HK-2 (cell line): ENCODE results near the gene PRKAG2.
"Not testable (repeated sequence)": the region's sequence is repeated elsewhere in the genome, so short reads cannot be mapped to it uniquely, and the experiment has no call there.

Source experiments
- DNase-seq: peaks from one replicate; pipeline ENCODE4 v3.0.0-alpha.2; 2018; ENCODE audit not compliant: unreplicated experiment

Gene PRKAG2

DNA sequence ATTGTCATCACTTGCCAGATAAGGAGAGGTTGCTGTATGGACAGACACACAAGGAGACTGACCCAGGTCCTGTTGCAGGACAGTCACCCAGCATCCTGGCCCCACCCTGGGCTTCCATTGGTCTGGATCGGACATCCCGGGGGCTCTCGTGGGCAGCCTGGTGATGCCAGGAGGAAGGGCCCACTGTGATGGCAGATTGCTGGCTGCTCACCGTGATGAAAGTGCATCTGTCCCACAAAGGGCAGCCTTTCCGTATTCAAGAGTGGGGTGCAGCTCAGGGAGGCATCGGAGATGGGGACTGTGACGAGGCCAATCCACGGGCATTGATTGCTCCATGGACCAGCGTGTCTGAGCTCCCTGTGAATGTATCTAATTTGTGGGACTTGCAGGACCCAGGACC, 41.3 kb downstream of the PRKAG2 start:
- no peak for DNase-seq

DNA sequence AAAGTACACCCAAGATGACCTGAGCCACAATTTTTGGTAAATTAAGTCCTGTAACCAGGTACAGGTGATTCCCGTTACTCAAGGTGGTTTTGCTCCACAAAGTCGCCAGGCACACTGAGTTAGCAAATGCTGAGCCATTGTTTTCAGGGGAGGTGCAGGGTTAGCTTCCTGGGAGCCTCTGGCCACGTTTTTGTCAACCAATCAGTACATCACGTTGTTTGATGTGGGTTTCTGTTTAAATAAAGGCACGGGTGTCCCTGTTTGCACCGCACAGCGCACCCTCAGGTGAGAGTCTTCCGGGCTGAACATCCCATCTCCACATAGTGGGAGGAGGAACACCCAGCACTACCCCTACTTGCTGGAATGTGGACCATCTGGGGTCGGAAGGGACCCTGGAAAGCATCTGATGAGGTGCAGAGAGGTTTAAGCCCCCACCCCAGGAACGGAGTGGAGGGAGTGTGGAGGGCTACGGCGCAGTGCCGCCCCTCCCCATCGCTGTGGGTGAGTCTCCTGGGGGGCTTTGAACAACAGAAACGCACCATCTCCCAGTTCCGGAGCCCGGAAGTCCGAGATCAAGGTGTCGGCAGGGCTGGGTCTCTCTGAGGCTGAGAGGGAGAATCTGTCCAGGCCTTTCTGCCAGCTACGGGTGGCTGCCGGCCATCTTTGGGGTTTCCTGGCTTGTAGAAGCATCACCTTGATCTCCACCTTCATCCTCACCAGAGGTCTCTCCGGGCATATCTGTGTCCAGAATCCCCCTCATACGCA, 42.5 kb downstream of the PRKAG2 start:
- no peak for DNase-seq

DNA sequence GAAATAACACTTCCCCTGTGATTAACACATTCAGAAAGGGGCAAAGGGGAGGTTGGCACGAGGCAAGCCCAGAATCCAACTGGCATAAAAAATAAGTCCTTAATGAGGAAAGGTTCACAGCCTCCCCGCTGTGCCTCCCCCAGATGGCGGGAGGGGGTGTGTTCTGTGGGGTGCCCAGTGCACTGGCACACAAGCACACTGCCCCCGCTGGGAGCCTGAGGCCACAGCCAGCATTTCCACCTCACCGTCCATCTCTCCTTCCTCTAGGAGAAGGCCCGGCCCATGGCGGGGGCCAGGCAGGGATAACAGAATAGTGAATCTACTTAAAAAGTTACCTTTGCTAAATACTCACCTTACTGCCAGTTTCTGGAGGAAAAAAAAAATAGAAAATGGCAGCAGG, 43.2 kb downstream of the PRKAG2 start:
- no peak for DNase-seq

DNA sequence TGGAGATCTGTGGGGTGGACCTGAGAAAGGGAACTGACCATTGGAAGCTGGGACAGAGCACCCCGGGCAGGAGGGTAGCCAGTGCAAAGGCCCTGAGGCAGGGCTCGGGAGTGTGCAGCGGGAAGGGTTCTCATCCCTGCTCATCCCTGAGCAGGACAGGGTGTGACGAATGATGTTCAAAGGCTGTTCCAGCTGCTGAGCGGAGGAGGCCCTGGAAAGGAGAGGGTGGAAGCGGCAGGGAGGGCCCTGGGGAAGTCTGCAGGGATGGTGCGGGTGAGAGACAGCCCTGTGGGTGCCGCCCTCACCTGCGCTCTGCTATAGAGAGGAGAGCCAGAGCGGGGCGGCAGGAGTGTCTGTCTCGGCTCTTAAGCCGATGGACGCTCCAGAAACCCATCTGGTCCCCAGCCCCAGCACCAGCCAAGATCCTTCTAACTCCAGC, 43.7 kb downstream of the PRKAG2 start:
- no peak for DNase-seq

DNA sequence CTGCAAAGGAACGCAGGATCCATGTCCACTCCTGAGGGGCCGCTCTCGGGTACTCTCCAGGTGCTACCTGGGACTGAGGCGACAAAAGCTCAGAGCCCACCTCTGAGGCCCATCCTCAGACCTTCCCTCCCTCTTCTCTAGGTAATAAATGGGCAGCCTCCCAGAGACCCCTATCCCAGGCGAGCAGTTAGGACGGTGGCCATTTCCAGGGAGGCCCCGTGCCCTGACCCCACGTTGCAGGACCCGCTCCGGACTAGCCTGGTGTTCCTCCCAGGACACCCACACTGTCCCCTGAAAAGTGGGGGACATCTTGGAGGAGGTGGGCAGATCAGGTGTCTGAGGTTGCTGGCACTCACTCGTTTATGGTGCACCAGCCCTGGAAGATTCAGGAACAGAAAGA, 44.3 kb downstream of the PRKAG2 start:
- DNase-seq, result no peak

DNA sequence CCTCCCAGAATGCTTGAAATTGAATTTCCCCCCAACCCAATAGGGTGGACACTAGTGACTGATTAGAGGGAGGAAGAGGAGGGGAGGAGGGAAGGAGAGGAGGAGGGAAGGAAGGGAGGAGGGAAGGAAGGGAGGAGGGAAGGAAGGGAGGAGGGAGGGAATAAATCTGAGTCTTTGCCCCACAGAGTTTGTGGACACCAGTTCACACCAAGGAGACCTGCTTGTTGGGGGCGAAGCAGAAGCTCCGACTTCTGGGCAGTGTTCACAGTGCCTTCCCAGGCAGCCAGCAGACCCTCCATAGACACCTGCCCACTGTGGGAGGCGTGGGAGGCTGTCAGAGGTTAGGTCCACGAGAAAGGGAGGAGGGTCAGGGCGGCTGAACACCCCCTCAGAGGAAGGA, 44.8 kb downstream of the PRKAG2 start:
- no peak for DNase-seq

DNA sequence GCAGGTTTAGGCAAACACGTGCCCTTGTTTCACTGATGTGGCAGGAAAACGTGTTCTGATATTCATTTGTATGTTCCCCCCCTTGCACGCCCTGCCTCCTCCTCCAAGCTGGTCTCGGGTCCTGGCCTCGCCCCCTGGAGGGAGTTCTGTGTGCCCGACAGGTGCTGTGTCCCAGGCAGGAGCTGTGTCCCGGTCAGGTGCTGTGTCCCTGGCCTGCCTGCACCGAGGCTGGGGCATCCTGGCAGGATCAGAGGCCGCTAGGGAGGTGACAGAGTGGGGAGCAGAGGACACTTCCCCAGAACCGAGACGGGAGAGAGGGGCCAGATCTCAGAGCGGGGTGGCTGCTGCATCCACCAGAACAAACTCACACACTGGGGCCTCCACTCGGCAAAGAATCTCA, 45.3 kb downstream of the PRKAG2 start:
- DNase-seq, result no peak

DNA sequence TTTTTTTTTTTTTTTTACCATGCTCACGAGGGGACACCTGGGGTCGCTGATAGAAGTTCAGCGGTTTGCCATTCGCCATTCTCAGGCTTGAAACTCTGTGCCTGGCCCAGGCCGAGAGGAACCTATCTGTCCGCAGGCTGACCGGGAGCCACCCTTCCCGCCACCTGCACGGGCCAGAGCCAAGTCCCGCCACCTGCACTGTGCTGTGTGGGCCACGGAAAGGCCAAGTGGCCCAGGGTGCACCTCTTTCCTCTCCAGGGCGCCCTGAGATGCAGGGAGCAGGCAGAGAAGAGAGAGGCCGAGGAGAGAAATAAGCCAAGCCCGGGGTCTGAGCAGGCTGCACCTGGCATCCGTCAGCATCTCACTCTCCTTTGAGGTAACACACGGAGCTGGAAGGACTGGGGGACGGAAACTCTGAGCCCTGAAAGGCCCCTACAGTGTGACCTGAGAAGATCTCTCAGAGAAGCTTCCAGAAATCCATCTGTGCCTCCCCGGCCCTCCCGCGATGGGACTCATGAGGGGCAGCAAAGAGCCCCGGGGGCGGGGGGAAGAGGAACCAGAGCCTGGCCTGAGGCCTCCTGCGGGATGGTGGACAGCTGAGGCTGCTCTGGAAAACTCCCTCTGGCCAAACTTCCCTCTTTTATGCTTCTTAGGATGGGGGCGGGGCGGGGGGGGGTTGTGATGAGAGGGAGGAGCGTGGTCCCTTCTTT, 46.6 kb downstream of the PRKAG2 start:
- DNase-seq, result no peak

DNA sequence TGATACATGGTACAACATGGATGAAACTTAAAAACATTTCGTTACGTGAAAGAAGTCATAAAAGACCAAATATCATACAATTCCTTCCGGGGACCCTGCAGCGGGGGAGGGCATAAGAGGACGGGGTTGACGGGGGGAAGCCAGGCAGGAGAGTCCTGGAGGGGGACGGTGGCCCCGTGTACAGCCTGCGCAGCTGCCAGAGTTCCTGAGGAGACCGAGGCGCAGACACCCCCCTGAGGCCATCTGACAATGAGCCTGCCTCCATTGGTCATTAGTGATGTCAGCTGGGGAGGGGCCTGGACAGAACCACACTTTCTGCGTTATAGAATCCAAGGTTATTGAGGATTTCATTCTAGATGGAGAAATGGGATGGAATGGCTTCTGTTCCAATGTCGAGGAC, 47.2 kb downstream of the PRKAG2 start:
- no peak for DNase-seq

DNA sequence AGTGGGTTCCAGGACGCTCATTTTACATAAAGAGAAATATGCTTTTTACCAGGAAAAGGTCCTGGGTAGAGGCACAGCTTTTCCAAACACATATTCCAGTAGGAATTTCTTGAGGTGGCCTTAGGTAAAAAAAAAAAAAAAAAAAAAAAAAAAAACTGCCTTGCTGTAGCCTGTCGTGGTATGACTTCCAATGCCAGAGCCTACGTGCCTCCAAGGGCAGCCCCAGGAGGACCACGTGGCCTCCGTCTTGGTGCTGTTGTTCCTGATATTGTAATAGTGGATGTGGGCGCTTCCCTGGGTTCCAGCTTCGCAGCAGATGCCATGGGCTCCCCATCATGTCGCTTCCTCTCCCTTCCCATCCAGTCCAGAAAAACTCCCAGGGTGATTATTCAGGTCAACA, 49.3 kb downstream of the PRKAG2 start:
- DNase-seq, result no peak

DNA sequence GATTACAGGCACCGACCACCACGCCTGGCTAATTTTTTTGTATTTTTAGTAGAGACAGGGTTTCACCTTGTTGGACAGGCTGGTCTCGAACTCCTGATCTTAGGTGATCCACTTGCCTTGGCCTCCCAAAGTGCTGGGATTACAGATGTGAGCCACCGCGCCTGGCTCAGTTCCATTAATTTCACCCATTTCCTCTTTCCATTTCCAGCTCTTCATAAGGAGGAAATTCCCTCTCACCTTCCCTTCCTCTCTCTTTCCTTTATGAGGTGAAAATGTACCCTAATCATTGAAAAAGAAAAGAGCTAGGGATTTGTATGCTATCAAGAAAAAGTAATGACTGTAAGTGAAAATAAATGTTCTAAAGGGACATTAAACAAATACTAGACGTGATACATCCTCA, 50.6 kb downstream of the PRKAG2 start:
- DNase-seq, result not testable (repeated sequence)

DNA sequence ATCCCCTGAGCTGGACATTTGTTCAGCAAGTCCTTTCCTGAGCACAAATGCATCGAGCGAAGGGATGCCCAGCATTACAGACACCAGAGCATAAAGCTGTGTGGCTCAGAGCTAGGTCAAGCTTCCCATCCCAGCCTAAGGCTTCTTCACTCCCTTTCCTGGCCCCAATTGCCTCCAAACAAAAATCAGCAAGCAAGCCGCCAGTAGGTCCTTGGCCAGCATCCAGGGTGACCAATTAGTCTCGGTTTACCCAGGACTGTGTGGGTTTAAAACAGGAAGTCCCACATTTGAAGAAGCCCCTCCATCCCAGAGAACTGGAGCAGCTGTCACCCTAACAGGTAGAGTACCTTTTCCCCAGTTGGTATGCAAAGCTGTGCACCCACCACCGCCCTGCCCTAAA, 51.2 kb downstream of the PRKAG2 start:
- DNase-seq, result no peak

DNA sequence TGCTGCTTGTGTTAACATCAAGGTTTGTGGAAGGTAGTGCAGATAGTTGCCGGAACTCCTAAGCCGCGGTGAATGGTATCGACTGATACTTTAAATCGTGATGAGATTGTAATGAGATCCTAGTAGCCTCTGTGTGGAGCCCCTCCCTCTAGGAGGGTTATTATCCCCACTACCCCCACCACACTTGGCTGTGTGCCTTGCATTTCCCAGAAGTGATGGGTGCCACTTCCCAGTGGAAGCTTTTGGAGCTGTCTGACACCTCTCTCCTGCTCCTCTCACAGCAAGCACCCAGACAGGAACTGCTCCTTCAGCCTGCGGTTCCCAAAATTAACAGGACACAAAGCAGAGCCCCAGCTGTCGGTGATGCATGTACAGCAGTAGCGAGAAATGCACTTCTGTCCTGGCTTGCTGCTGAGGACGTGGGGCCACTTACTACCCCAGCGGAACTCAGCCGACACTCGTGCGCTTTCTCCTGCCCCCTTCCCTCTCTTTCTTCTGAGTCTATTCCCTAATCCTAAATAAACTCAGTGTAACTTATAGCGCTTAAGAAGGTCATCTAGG, 52.5 kb downstream of the PRKAG2 start:
- DNase-seq, result no peak

DNA sequence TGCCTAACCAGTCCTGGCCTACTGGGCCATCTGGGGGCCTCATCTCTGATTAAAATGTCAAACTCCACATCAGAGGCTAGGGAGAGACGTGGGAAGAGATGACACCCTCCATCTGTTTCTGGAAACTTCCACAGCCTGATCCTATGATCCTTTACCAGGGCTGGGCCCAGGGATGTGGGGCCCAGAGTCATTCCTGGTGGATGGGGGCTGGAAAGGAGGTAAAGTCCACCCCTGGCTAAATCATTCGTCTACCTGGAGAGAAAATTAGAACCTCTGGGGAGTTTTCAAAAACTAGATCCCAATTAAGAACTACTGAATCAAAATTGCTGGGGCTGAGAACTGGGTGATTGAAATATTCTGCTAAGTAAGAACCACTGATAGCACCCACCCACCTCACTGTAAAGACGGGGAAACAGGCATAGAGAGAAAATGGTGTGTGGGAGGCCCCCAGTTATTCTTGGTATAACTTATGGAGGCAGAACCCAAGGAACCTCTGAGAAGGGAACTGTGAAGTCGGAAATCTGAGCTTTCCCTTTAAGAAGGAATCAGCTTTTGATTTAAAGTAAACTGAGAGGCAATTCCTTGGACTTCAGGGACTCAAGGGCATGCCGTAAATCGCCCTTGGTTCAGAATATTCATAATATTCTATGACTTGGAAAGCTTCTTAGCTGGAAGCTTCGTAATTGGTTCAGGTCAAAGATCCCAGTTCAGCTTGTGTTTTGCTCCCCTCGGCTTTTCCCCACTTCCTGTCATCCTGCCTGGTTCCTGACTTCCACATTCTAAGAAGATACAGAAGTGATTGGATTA, 53.1 kb downstream of the PRKAG2 start:
- DNase-seq, result no peak

DNA sequence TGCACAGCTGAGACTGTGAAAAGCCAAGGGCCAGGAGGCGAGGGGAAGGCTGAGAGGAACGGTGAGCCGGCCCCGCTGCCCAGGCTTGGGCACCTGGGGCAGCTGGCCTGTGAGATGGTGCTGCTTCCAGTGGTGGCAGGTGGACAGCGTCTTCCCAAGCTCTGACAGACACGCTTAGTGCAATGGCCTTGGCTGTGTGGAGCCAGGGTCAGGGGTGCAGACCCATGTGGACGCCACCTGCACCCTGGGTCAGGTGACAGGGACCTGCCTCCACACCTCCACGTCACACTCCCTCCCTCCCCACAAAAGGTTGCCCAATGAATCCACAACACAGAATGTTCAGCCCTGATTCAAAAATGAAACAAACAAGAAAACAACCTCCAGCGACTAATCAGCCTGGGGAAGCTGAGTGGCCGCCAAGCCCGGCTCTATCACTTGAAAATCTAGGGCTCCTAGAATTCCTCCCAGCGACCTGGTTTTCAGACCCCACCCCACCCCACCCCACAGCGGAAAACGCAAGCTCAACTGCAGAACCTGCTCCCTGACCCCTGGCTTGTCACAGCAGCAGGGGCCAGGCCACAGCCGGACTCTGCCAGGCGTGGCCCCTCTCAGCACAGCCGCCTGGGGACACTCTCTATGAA, 54.3 kb downstream of the PRKAG2 start:
- no peak for DNase-seq

DNA sequence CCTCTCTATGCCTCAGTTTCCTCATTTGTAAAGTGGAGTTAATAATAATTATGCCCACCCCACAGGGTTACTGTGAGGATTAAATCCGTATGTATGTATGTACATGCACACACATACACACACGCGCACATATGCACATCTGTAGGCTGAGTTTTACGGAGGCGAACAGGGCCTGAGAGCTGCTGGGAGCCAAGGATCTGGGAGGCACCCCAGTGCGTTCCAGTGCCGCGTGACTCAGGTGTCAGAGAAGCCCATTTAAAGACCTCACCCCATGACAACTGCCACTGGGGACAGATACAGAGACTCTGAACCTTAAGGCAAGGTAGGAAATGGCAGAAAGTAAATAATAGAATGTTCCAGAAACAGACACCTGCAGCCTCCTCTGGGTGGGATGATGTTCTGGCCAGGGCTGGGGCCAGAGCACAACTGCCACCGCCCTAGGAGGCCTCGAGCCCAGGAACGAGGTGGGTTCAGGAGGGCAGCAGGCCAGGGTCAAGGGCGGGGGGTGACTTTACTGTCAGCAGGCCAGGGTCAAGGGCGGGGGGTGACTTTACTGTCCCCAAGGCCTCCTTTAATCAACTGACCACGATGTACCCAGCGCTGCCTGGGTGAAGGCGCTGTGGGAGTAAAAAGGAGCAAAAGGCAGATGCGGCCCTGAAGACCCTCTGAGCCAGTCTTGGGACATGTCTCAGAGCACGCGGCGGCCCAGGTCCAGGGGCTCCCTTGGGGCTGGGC, 54.9 kb downstream of the PRKAG2 start:
- DNase-seq, result no peak

DNA sequence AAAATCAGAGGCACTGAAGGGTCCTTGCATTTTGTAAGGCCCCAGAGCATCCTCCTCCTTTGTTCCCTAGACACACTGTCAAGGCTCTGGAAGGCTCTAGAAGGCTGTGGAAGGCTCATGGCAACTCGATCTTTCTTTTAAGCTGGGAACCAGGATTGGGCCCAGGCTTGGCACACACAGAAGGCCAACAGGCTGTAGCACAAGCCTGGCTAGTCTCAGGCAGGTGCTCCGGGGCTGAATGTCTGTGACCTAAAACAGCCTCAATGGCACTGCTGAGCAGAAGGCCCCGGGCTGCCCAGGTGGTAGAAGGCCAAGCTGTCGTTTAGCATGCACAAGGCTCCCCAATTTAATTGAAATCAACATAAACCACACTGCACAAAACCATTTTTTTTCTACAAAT, 55.7 kb downstream of the PRKAG2 start:
- no peak for DNase-seq

DNA sequence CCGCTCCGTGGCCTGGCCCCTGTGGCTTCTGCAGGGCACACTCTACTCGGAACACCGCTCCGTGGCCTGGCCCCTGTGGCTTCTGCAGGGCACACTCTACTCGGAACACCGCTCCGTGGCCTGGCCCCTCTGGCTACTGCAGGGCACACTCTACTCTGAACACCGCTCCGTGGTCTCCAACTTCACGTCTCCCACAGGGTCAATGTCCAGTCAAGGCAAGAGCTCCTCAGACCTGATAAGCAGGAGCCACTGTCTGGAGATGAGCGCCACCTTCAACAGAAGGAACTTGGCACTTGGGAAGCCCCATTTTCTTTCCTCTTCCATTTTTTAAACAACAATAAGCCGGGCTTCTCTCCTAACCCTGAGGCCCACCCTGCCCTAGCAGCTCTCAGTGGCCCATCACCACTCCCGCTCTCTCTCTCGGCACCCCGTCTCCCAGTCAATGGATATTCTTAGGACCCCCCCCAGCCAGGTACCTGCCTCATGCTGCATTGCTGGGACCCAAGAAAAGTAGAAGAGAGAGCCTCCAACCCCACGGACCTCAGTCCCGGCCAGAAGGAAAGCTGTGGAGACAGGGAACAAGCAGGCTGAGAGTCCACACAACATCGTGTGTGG, 56.3 kb downstream of the PRKAG2 start:
- no peak for DNase-seq

DNA sequence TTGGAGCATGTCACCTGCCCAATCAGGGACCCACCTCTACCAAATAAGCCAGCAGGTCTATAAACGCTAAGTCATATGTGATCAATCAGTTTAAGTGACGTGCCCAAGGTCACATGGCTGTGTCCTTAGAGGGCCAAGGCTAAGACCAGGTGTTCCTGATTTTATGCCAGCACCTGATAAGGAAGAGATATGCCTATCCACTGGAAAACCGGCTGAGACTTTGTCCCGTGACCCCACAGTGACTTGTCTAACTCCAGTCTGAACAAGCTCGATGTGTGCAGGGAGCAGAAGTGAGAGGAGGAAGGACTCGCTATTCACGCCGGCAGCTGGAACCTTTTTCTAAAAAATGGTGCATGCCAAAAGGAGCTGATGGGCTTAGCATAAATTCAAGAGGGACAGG, 57.0 kb downstream of the PRKAG2 start:
- no peak for DNase-seq

DNA sequence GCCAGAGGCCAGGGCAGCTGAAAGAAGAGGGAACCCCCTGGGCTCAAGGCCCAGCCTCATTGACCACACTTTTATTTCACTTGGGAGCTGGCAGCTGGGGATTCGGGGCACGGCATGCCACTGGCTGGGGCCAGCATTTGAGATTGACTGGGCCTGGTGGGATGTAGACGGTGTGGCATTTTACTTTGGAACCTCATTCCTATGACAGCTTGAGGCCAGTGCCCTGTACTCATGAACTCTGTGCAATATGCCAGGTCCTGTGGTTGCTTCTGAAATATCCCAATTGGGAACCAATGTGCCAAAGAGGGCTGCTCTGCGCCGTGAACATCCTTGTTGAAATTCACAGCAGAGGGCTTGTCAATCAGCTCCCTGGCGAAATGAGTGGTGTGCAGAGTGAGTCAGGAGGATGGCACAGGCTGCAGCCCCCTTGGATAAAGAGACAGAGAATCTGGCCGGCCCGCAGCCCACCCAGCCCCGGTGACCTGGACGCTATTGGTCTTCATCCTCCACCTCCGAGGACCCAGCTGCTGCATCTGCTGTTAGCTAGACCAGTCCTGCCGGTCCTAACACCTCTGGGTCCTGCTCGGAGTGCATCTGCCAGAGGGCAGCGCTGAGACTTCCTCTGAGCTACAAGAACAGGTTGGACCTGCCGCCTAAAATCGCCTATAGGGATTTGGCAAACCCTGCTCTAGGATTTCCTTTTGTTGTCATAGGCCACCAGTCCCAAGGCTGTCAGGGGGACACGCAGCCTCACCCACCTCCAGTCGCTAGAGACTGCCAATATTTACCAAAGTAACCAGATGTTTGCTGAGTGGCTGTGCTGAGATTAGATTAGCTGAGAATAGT, 58.0 kb downstream of the PRKAG2 start:
- no peak for DNase-seq
